Prostate gland (tissue), 1 donor: Measurements from ENCODE around the gene BTBD7.

Experiments used
- POLR2A ChIP-seq: fragments of 450-650 bp; IDR thresholded peaks from one replicate; pipeline ENCODE4 v1.6.1; 2016; ENCODE audit warnings: antibody characterized with exemption, mild to moderate bottlenecking
- POLR2AphosphoS5 ChIP-seq: sonication (generic); formaldehyde crosslinking; IDR thresholded peaks from one replicate; pipeline ENCODE4 v1.6.1; 2017; ENCODE audit warnings: antibody characterized with exemption

GRCh38 chr14:93212432-93212831 lies 120.4 kb downstream of the BTBD7 start:
- no peak for TF ChIP-seq POLR2A
- no peak for TF ChIP-seq POLR2AphosphoS5
